Esophagus muscularis mucosa (tissue), 4 donors: Measurements from ENCODE around the gene S100P. TPM values are rescaled to one million over a fixed set of nuclear protein-coding genes. Genes with fewer than 3 reads are reported as not detected.

ENCODE experiments used
- DNase-seq: peaks from one replicate; pipeline ENCODE4 v3.0.0-alpha.2; 2017; ENCODE audit errors: extremely low spot score
- H3K27ac ChIP-seq, 4 donors: fragments of 200-600 bp; sonication (generic); replicated peaks in 1 of 4; 1 replicate in 3 of 4; 2 replicates in 1 of 4; pipeline ENCODE4 v1.5.1; 2016 to 2019; ENCODE audit warnings: mild to moderate bottlenecking in 1 of 4
- H3K27me3 ChIP-seq, 4 donors: fragments of 200-600 bp; sonication (generic); one replicate each; pipeline versions ENCODE4 v1.5.1 to v1.6.0; 2016 to 2019
- H3K36me3 ChIP-seq, 4 donors: fragments of 200-600 bp; sonication (generic); one replicate each; pipeline ENCODE4 v1.5.1; 2016 to 2019
- H3K4me1 ChIP-seq, 4 donors: fragments of 200-600 bp; sonication (generic); one replicate each; pipeline ENCODE4 v1.5.1; 2016 to 2019
- H3K4me3 ChIP-seq, 4 donors: fragments of 200-600 bp; sonication (generic); 1 replicate in 2 of 4; 2 replicates in 2 of 4; pipeline ENCODE4 v1.5.1; 2016 to 2019; ENCODE audit warnings: mild to moderate bottlenecking in 4 of 4, moderate library complexity in 1 of 4
- H3K9me3 ChIP-seq, 4 donors: fragments of 200-600 bp; sonication (generic); 1 replicate in 3 of 4; 2 replicates in 1 of 4; pipeline ENCODE4 v1.5.1; 2016 to 2019
- CTCF ChIP-seq, 3 experiments: fragments of 200-600 bp in 2 of 3; fragments of 450-650 bp in 1 of 3; sonication (generic) in 2 of 3; IDR thresholded peaks; one replicate each; pipeline ENCODE4 v1.5.1; 2017 to 2019; ENCODE audit warnings: antibody characterized with exemption in 3 of 3, mild to moderate bottlenecking in 2 of 3, moderate library complexity in 1 of 3
- EP300 ChIP-seq: sonication (generic); formaldehyde crosslinking; IDR thresholded peaks from one replicate; pipeline ENCODE4 v1.6.1; 2017; ENCODE audit warnings: antibody characterized with exemption
- POLR2A ChIP-seq: fragments of 450-650 bp; IDR thresholded peaks from one replicate; pipeline ENCODE4 v1.6.1; 2017; ENCODE audit warnings: antibody characterized with exemption, moderate library complexity, mild to moderate bottlenecking, low read depth
- POLR2AphosphoS5 ChIP-seq, 2 donors: sonication (generic); formaldehyde crosslinking; IDR thresholded peaks; one replicate each; pipeline ENCODE4 v1.6.1; 2017; ENCODE audit warnings: antibody characterized with exemption in 2 of 2
- WGBS: methylation state at CpG from one replicate; pipeline ENCODE4 v1.1.5; 2018; 5-methylcytosine and 5-hydroxymethylcytosine counted together
- intact Hi-C: fragments of 100-400 bp; cut with DNase I; formaldehyde crosslinking; loops from one replicate; pipeline ENCODE4 v1.15.1; 2023
- total RNA-seq, 4 donors: library from RNA; depleted of rRNA; stranded (reverse); fragments of >200 nt; gene quantifications; one replicate each; pipeline versions ENCODE4 v1.1.0 to v1.2.1, GENCODE V29; 2016

S100P gene
- total RNA-seq, 4 donors from 2014 or later = 0.99 TPM; not detected in 3

GRCh38 chr4:6695660-6696610, 2.3 kb downstream of the S100P start:
- peaks cover 0 to 16% (median 10%) of the 10 kb centered on the region in 4 donors for H3K4me1 ChIP-seq
- H3K36me3 ChIP-seq = peaks cover 0 to 23% (median 11%) of the 10 kb centered on the region in 4 donors
- no peak for TF ChIP-seq CTCF (IDR thresholded peaks at IDR 0.05)
- no peak overlapping the region for H3K27ac ChIP-seq
- DNase-seq = no peak
- H3K9me3 ChIP-seq = no peaks in the 10 kb centered on the region
- H3K27me3 ChIP-seq = no peaks in the 10 kb centered on the region
- WGBS = 71% methylated on average over 7 of the region's 18 CpGs
- intact Hi-C loops = no loop called here
- H3K4me3 ChIP-seq = no peak overlapping the region

- Histone ChIP-seq H3K4me3 (no peak overlapping the region), H3K9me3 (no peaks in the 10 kb centered on the region), H3K27ac (no peak overlapping the region), H3K36me3 (peaks cover 0 to 23% (median 11%) of the 10 kb centered on the region in 4 donors), H3K27me3 (no peaks in the 10 kb centered on the region), H3K4me1 (peaks cover 0 to 16% (median 10%) of the 10 kb centered on the region in 4 donors)
- 85% methylated on average over 8 of the region's 8 CpGs for WGBS
- DNase-seq = no peak
- intact Hi-C loops = no loop called here
- TF ChIP-seq POLR2AphosphoS5 (IDR thresholded peaks at IDR 0.05) = no peak
- TF ChIP-seq POLR2A = no peak
These were observed 2.9 kb downstream of the S100P start for GRCh38 chr4:6696611-6697010.

- Histone ChIP-seq H3K4me1 (peaks cover 0 to 16% (median 10%) of the 10 kb centered on the region in 4 donors), H3K4me3 (no peak overlapping the region), H3K27me3 (no peaks in the 10 kb centered on the region), H3K36me3 (peaks cover 0 to 23% (median 13%) of the 10 kb centered on the region in 4 donors), H3K27ac (no peak overlapping the region), H3K9me3 (no peaks in the 10 kb centered on the region)
- no peak for DNase-seq
- intact Hi-C loops = no loop called here
- TF ChIP-seq POLR2A = no peak
- TF ChIP-seq POLR2AphosphoS5 (IDR thresholded peaks at IDR 0.05) = no peak
- TF ChIP-seq CTCF (IDR thresholded peaks at IDR 0.05) = no peak
- no peak for TF ChIP-seq EP300
- WGBS = 97% methylated on average over 6 of the region's 6 CpGs
These were observed 3.5 kb downstream of the S100P start for GRCh38 chr4:6697131-6697530.

- H3K4me1 ChIP-seq = peaks cover 10 to 24% (median 15%) of the 10 kb centered on the region in 4 donors
- H3K27ac ChIP-seq = no peak overlapping the region
- peaks cover 0 to 31% (median 18%) of the 10 kb centered on the region in 4 donors for H3K36me3 ChIP-seq
- H3K27me3 ChIP-seq = no peaks in the 10 kb centered on the region
- H3K4me3 ChIP-seq = no peak overlapping the region
- TF ChIP-seq EP300 (no peak), CTCF (IDR thresholded peaks at IDR 0.05) (no peak), POLR2A (no peak), POLR2AphosphoS5 (IDR thresholded peaks at IDR 0.05) (no peak)
- intact Hi-C loops = no loop called here
- no peaks in the 10 kb centered on the region for H3K9me3 ChIP-seq
- no peak for DNase-seq
- WGBS = 86% methylated on average over 5 of the region's 5 CpGs
These were observed 5.7 kb downstream of the S100P start for GRCh38 chr4:6699388-6699787.

- no peak for DNase-seq
- intact Hi-C loops = no loop called here
- 100% methylated on average over 1 of the region's 1 CpG for WGBS
These were observed 6.2 kb downstream of the S100P start for GRCh38 chr4:6699903-6700302.

More at GRCh38 chr4:6699903-6700302, 6.2 kb downstream of the S100P start:
- Histone ChIP-seq H3K9me3 (no peaks in the 10 kb centered on the region), H3K4me3 (no peak overlapping the region), H3K27ac (no peak overlapping the region), H3K27me3 (no peaks in the 10 kb centered on the region), H3K4me1 (peaks cover 14 to 23% (median 19%) of the 10 kb centered on the region in 4 donors), H3K36me3 (peaks cover 0 to 31% (median 18%) of the 10 kb centered on the region in 4 donors)
- TF ChIP-seq EP300 (no peak), CTCF (IDR thresholded peaks at IDR 0.05) (no peak), POLR2A (no peak), POLR2AphosphoS5 (IDR thresholded peaks at IDR 0.05) (no peak)
